ENCODE measurements around the gene CNTLN. TPM values are rescaled to one million over a fixed set of nuclear protein-coding genes. Genes with fewer than 3 reads are reported as not detected.

The CNTLN gene
- total RNA-seq, 1 experiment from 2014 or later: 15.0 TPM

DNA sequence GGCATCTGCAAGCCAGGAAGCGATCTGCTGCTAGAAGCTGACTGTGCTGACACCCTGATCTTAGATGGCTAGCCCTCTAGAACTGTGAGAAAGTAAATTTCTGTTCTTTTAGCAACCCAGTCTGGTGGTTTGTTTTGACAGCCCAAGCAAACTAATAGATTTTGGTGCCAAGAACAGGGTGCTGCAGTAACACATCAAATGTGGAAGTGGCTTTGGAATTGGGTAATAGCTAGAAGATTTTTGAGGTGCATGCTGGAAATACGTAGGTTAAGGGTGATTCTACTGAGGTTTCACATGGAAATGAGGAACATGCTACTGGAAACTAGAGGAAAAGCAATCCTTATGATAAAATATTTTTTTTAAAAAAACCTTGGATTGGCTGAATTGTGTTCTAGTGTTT lies 290.5 kb downstream of the CNTLN start:
- no CpG with 5 or more reads among the region's 2 CpGs for WGBS (ENCODE audit: extremely low coverage, insufficient read length, low lambda C conversion rate)
- H3K36me3 Mint-ChIP-seq (ENCODE audit: insufficient read depth in 1 of 3, low read depth in 3 of 3): no peaks in the 10 kb centered on the region
- H2AFZ ChIP-seq (ENCODE audit: low read length): no peak overlapping the region
- no peak overlapping the region for H4K8ac ChIP-seq (replicated peaks; ENCODE audit: insufficient read length, low read depth, low read length)
- TF ChIP-seq, protein P1, sequence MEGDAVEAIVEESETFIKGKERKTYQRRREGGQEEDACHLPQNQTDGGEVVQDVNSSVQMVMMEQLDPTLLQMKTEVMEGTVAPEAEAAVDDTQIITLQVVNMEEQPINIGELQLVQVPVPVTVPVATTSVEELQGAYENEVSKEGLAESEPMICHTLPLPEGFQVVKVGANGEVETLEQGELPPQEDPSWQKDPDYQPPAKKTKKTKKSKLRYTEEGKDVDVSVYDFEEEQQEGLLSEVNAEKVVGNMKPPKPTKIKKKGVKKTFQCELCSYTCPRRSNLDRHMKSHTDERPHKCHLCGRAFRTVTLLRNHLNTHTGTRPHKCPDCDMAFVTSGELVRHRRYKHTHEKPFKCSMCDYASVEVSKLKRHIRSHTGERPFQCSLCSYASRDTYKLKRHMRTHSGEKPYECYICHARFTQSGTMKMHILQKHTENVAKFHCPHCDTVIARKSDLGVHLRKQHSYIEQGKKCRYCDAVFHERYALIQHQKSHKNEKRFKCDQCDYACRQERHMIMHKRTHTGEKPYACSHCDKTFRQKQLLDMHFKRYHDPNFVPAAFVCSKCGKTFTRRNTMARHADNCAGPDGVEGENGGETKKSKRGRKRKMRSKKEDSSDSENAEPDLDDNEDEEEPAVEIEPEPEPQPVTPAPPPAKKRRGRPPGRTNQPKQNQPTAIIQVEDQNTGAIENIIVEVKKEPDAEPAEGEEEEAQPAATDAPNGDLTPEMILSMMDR (conservative IDR thresholded peaks at IDR 0.05): no peak
- H3K27me3 ChIP-seq (ENCODE audit: insufficient read depth, low read length): no peaks in the 10 kb centered on the region
- no peak overlapping the region for H3K4ac ChIP-seq (ENCODE audit: low read depth, low read length)
- H3K4me1 Mint-ChIP-seq: peaks cover 13 to 18% of the 10 kb centered on the region in 2 experiments
- no peak overlapping the region for H3K4me2 ChIP-seq (ENCODE audit: insufficient read depth, insufficient read length, low read length)
- H3K18ac ChIP-seq (ENCODE audit: insufficient read length, low read depth, low read length): no peak overlapping the region
- no peaks in the 10 kb centered on the region for H4K20me1 ChIP-seq (ENCODE audit: control insufficient read depth, insufficient read depth, insufficient read length)
- no peak overlapping the region for H3K56ac ChIP-seq (ENCODE audit: insufficient read length, low read depth, low read length)
- H3K9me3 Mint-ChIP-seq: no peaks in the 10 kb centered on the region
- H2BK12ac ChIP-seq (ENCODE audit: insufficient read length, low read depth, low read length): no peak overlapping the region
- H3K27ac ChIP-seq (ENCODE audit: insufficient read length, low read depth, low read length): no peak overlapping the region
- no peaks in the 10 kb centered on the region for H3K79me2 ChIP-seq (ENCODE audit: insufficient read depth, low read length)
- no peak overlapping the region for H2AK5ac ChIP-seq (ENCODE audit: insufficient read length, low read length)
- no peak overlapping the region for H3K14ac ChIP-seq (ENCODE audit: insufficient read depth, low read length)
- H2BK20ac ChIP-seq (ENCODE audit: low read depth, low read length, poor library complexity, severe bottlenecking): no peak overlapping the region
- H3T11ph ChIP-seq (ENCODE audit: low read length): no peak overlapping the region
- H3K23ac ChIP-seq (ENCODE audit: insufficient read length, low read depth, low read length): no peak overlapping the region
- no peaks in the 10 kb centered on the region for H3K23me2 ChIP-seq (ENCODE audit: insufficient read length, low read depth, low read length, poor library complexity, severe bottlenecking)
- no peak overlapping the region for H4K91ac ChIP-seq (ENCODE audit: insufficient read length, low read depth, low read length)
- H2BK5ac ChIP-seq (ENCODE audit: insufficient read length, low read length): no peak overlapping the region
- no peak for DNase-seq
- no peak overlapping the region for H3K4me3 Mint-ChIP-seq
- no peaks in the 10 kb centered on the region for H3K9me3 ChIP-seq (ENCODE audit: control insufficient read depth, low read depth, low read length)
- H3K9ac ChIP-seq (ENCODE audit: extremely low read depth, insufficient read length, low read length): no peak overlapping the region
- H3K79me1 ChIP-seq (ENCODE audit: insufficient read depth, low read depth, low read length, poor library complexity, severe bottlenecking): no peaks in the 10 kb centered on the region
- H3K4me1 ChIP-seq (ENCODE audit: insufficient read depth, low read length): no peaks in the 10 kb centered on the region
- no peak overlapping the region for H2BK120ac ChIP-seq (ENCODE audit: low read depth, low read length, poor library complexity, severe bottlenecking)
- H2BK15ac ChIP-seq (ENCODE audit: low read depth, low read length): no peak overlapping the region
- H4K5ac ChIP-seq (ENCODE audit: insufficient read length, low read depth, low read length): no peak overlapping the region
- no peaks in the 10 kb centered on the region for H3K27me3 Mint-ChIP-seq (ENCODE audit: low read depth)
- H3K27ac Mint-ChIP-seq: no peak overlapping the region
